Measurements from ENCODE around the gene GRIN2A. TPM values are rescaled to one million over a fixed set of nuclear protein-coding genes. Genes with fewer than 3 reads are reported as not detected.

Gene GRIN2A
- total RNA-seq, 2 experiments from 2014 or later, result not detected

- DNase-seq (ENCODE audit: low spot score), result no peak
- no peaks in the 10 kb centered on the region for H3K36me3 ChIP-seq (ENCODE audit: insufficient read depth, low read length)
- no peak for TF ChIP-seq CTCF (conservative IDR thresholded peaks at IDR 0.05; ENCODE audit: low read length)
- H4K20me1 ChIP-seq (ENCODE audit: insufficient read depth, low read length), result no peaks in the 10 kb centered on the region
- H3K27ac ChIP-seq (ENCODE audit: low read depth, low read length, poor library complexity, severe bottlenecking), result no peak overlapping the region
- H3K4me3 ChIP-seq (ENCODE audit: low read depth, low read length, poor library complexity, severe bottlenecking), result no peak overlapping the region
- ChIA-PET CTCF (ENCODE audit: unreplicated experiment) (no interaction called here), POLR2A (interaction anchor here (0.6 to 0.7 kb wide), 2 partner anchors 14 to 27 kb away, joined by 3 read pairs; no protein-coding TSS in a partner anchor)
- no peaks in the 10 kb centered on the region for H3K9me2 ChIP-seq (ENCODE audit: insufficient read depth, low read length)
- no peaks in the 10 kb centered on the region for H3K9me3 ChIP-seq (ENCODE audit: low read length)
- H2AFZ ChIP-seq (ENCODE audit: low read length), result no peak overlapping the region
- no peak overlapping the region for H3K4me2 ChIP-seq (ENCODE audit: low read length)
- H3K79me2 ChIP-seq (ENCODE audit: insufficient read depth, low read depth, low read length), result no peaks in the 10 kb centered on the region
- H3K4me1 ChIP-seq (ENCODE audit: insufficient read depth, low read length, poor library complexity, severe bottlenecking), result no peaks in the 10 kb centered on the region
- intact Hi-C loops (cut with micrococcal nuclease; ENCODE audit: unreplicated experiment), result no loop called here
- no TSS peak for BruUV-seq (replicated peaks)
These were observed 249.1 kb downstream of the GRIN2A start for GRCh38 chr16:9932919-9933653.

GRCh38 chr16:9932000-9932399 lies 250.2 kb downstream of the GRIN2A start:
- intact Hi-C loops (cut with micrococcal nuclease; ENCODE audit: unreplicated experiment), result no loop called here
- no peaks in the 10 kb centered on the region for H3K79me2 ChIP-seq (ENCODE audit: insufficient read depth, low read depth, low read length)

More at GRCh38 chr16:9932000-9932399, 250.2 kb downstream of the GRIN2A start:
- ChIA-PET CTCF (ENCODE audit: unreplicated experiment) (no interaction called here), POLR2A (no interaction called here)
- TF ChIP-seq CTCF (conservative IDR thresholded peaks at IDR 0.05; ENCODE audit: low read length) (no peak), EZH2phosphoT487 (IDR thresholded peaks at IDR 0.05; ENCODE audit: borderline replicate concordance, low read depth, low read length) (no peak)
- Histone ChIP-seq H3K27ac (ENCODE audit: low read depth, low read length, poor library complexity, severe bottlenecking) (no peak overlapping the region), H3K4me1 (ENCODE audit: insufficient read depth, low read length, poor library complexity, severe bottlenecking) (no peaks in the 10 kb centered on the region), H3K4me3 (ENCODE audit: low read depth, low read length, poor library complexity, severe bottlenecking) (no peak overlapping the region), H2AFZ (ENCODE audit: low read length) (no peak overlapping the region), H3K9me2 (ENCODE audit: insufficient read depth, low read length) (no peaks in the 10 kb centered on the region), H3K36me3 (ENCODE audit: insufficient read depth, low read length) (no peaks in the 10 kb centered on the region), H3K9me3 (ENCODE audit: low read length) (no peaks in the 10 kb centered on the region), H3K4me2 (ENCODE audit: low read length) (no peak overlapping the region), H4K20me1 (ENCODE audit: insufficient read depth, low read length) (no peaks in the 10 kb centered on the region)
- DNase-seq (ENCODE audit: low spot score), result no peak
- no TSS peak for BruUV-seq (replicated peaks)

Measured in OCI-LY7 (cell line).